Lower leg skin (tissue), 4 donors: ENCODE data around the gene TPRX2. TPM values are rescaled to one million over a fixed set of nuclear protein-coding genes. Genes with fewer than 3 reads are reported as not detected.
A peak's percentile ranks its signal among the peaks of the same experiment; 100 is the strongest.

Experiments
- DNase-seq, 2 donors: peaks; one replicate each; pipeline ENCODE4 v3.0.0-alpha.2; 2019; ENCODE audit warnings: low spot score in 2 of 2
- H3K4me3 ChIP-seq: fragments of 200-600 bp; sonication (generic); 2 replicates; pipeline ENCODE4 v1.5.1; 2017; ENCODE audit warnings: mild to moderate bottlenecking, low read depth; ENCODE audit not compliant: poor library complexity, severe bottlenecking
- CTCF ChIP-seq, 3 donors: fragments of 450-650 bp; IDR thresholded peaks; one replicate each; pipeline ENCODE4 v1.5.1; 2016; ENCODE audit warnings: antibody characterized with exemption in 3 of 3, mild to moderate bottlenecking in 3 of 3, moderate library complexity in 2 of 3
- POLR2A ChIP-seq, 2 donors: fragments of 450-650 bp; IDR thresholded peaks; one replicate each; pipeline ENCODE4 v1.6.1; 2016 to 2017; ENCODE audit warnings: antibody characterized with exemption in 2 of 2, mild to moderate bottlenecking in 1 of 2, moderate library complexity in 1 of 2
- WGBS, 2 donors: methylation state at CpG; one replicate each; pipeline ENCODE4 v1.1.5; 2018; 5-methylcytosine and 5-hydroxymethylcytosine counted together
- intact Hi-C: fragments of 100-400 bp; cut with DNase I; formaldehyde crosslinking; loops from one replicate; pipeline ENCODE4 v1.15.0; 2023; ENCODE audit warnings: low total_unique reads
- total RNA-seq, 4 donors: library from RNA; depleted of rRNA; stranded (reverse); fragments of >200 nt; gene quantifications; one replicate each; pipeline ENCODE4 v1.1.0, GENCODE V29; 2016

Gene TPRX2
- total RNA-seq, 4 donors from 2014 or later, result not detected

- TF ChIP-seq CTCF (IDR thresholded peaks at IDR 0.05) (no peak), POLR2A (IDR thresholded peaks at IDR 0.05) (no peak)
- intact Hi-C loops, result no loop called here
- no peak for DNase-seq
- no peak overlapping the region for H3K4me3 ChIP-seq
- whole genome bisulfite sequencing, 2 donors, result 39 to 47% methylated on average over 2 of the region's 2 CpGs
These were observed 32.5 kb downstream of the TPRX2 start for GRCh38 chr19:47891622-47891922.

- peak in 1 of 2 donors; percentile 36 for DNase-seq
- no peak overlapping the region for H3K4me3 ChIP-seq
- TF ChIP-seq CTCF (IDR thresholded peaks at IDR 0.05), result no peak
- no peak for TF ChIP-seq POLR2A (IDR thresholded peaks at IDR 0.05)
- intact Hi-C loops, result no loop called here
- 44 to 47% methylated on average over 7 of the region's 7 CpGs for WGBS, 2 donors
These were observed 33.1 kb downstream of the TPRX2 start for GRCh38 chr19:47891923-47892666.

GRCh38 chr19:47895165-47895782 is 36.2 kb downstream of the TPRX2 start:
- TF ChIP-seq CTCF (IDR thresholded peaks at IDR 0.05) (no peak), POLR2A (IDR thresholded peaks at IDR 0.05) (no peak)
- no peak for DNase-seq
- intact Hi-C loops, result no loop called here
- 84 to 90% methylated on average over 5 of the region's 5 CpGs for WGBS, 2 donors
- no peak overlapping the region for H3K4me3 ChIP-seq

GRCh38 chr19:47896019-47896418 is 37.0 kb downstream of the TPRX2 start:
- TF ChIP-seq CTCF (IDR thresholded peaks at IDR 0.05) (no peak), POLR2A (IDR thresholded peaks at IDR 0.05) (no peak)
- 72 to 86% methylated on average over 4 of the region's 4 CpGs for WGBS, 2 donors
- H3K4me3 ChIP-seq, result no peak overlapping the region
- intact Hi-C loops, result no loop called here
- peak in 1 of 2 donors; percentile 1 for DNase-seq

- 91% methylated on average over 5 of the region's 5 CpGs for WGBS, 2 donors
- intact Hi-C loops, result no loop called here
- H3K4me3 ChIP-seq, result no peak overlapping the region
- no peak for TF ChIP-seq POLR2A (IDR thresholded peaks at IDR 0.05)
- TF ChIP-seq CTCF (IDR thresholded peaks at IDR 0.05), result no peak
- no peak for DNase-seq
These were observed 37.7 kb downstream of the TPRX2 start for GRCh38 chr19:47896773-47897172.
